H7 (cell line): ENCODE data around the gene CLUH. TPM values are rescaled to one million over a fixed set of nuclear protein-coding genes. Genes with fewer than 3 reads are reported as not detected.
"Not testable (repeated sequence)": the region's sequence is repeated elsewhere in the genome, so short reads cannot be mapped to it uniquely, and the experiment has no call there.

Experiments
- DNase-seq: peaks from one replicate; pipeline ENCODE4 v3.0.0; 2012
- H3K27me3 ChIP-seq: 2 replicates; pipeline ENCODE4 v1.6.0; 2011; ENCODE audit warnings: mild to moderate bottlenecking, low read length; ENCODE audit not compliant: control insufficient read depth, insufficient read depth
- H3K36me3 ChIP-seq: replicated peaks from 2 replicates; pipeline ENCODE4 v1.5.1; 2011; ENCODE audit warnings: low read length; ENCODE audit not compliant: control insufficient read depth, insufficient read depth
- H3K4me3 ChIP-seq: 2 replicates; pipeline ENCODE4 v1.5.1; 2011; ENCODE audit warnings: low read depth, mild to moderate bottlenecking, control low read depth, low read length, moderate library complexity; ENCODE audit not compliant: insufficient read depth
- total RNA-seq: library from RNA; depleted of rRNA; stranded (reverse); fragments of >200 nt; shearing (Covaris generic); gene quantifications from 2 replicates; pipeline ENCODE4 v1.2.3, GENCODE V29; 2014

The CLUH gene
- total RNA-seq, 1 experiment from 2014 or later, result 148 TPM

GRCh38 chr17:2690165-2691068, 21.1 kb downstream of the CLUH start:
- no peaks in the 10 kb centered on the region for H3K36me3 ChIP-seq
- H3K4me3 ChIP-seq, result no peak overlapping the region
- H3K27me3 ChIP-seq, result no peaks in the 10 kb centered on the region
- DNase-seq, result peak; percentile 70

- no peaks in the 10 kb centered on the region for H3K36me3 ChIP-seq
- no peaks in the 10 kb centered on the region for H3K27me3 ChIP-seq
- DNase-seq, result peak; percentile 67
- H3K4me3 ChIP-seq, result no peak overlapping the region
These were observed 22.0 kb downstream of the CLUH start for GRCh38 chr17:2689411-2690164.

GRCh38 chr17:2688351-2689342, 22.9 kb downstream of the CLUH start:
- Histone ChIP-seq H3K27me3 (no peaks in the 10 kb centered on the region), H3K36me3 (no peaks in the 10 kb centered on the region), H3K4me3 (no peak overlapping the region)
- peak; percentile 44 for DNase-seq

- no peaks in the 10 kb centered on the region for H3K36me3 ChIP-seq
- no peak overlapping the region for H3K4me3 ChIP-seq
- no peaks in the 10 kb centered on the region for H3K27me3 ChIP-seq
- DNase-seq, result no peak
These were observed 24.5 kb downstream of the CLUH start for GRCh38 chr17:2687074-2687418.

GRCh38 chr17:2685696-2686095, 25.9 kb downstream of the CLUH start:
- DNase-seq, result peak; percentile 56
- Histone ChIP-seq H3K27me3 (no peaks in the 10 kb centered on the region), H3K36me3 (peaks cover 6% of the 10 kb centered on the region), H3K4me3 (no peak overlapping the region)

GRCh38 chr17:2684549-2684948, 27.0 kb downstream of the CLUH start:
- H3K36me3 ChIP-seq, result peaks cover 7% of the 10 kb centered on the region
- H3K27me3 ChIP-seq, result no peaks in the 10 kb centered on the region
- DNase-seq, result peak; percentile 33
- H3K4me3 ChIP-seq, result no peak overlapping the region

GRCh38 chr17:2683912-2684311, 27.7 kb downstream of the CLUH start:
- DNase-seq, result no peak
- no peaks in the 10 kb centered on the region for H3K27me3 ChIP-seq
- peaks cover 7% of the 10 kb centered on the region for H3K36me3 ChIP-seq
- H3K4me3 ChIP-seq, result no peak overlapping the region

- H3K27me3 ChIP-seq, result no peaks in the 10 kb centered on the region
- no peak overlapping the region for H3K4me3 ChIP-seq
- peaks cover 8% of the 10 kb centered on the region for H3K36me3 ChIP-seq
- DNase-seq, result no peak
These were observed 29.2 kb downstream of the CLUH start for GRCh38 chr17:2682176-2682938.

GRCh38 chr17:2681650-2682049, 29.9 kb downstream of the CLUH start:
- Histone ChIP-seq H3K36me3 (peaks cover 9% of the 10 kb centered on the region), H3K27me3 (no peaks in the 10 kb centered on the region), H3K4me3 (no peak overlapping the region)
- no peak for DNase-seq

- no peak overlapping the region for H3K4me3 ChIP-seq
- DNase-seq, result no peak
- peaks cover 10% of the 10 kb centered on the region for H3K36me3 ChIP-seq
- no peaks in the 10 kb centered on the region for H3K27me3 ChIP-seq
These were observed 30.6 kb downstream of the CLUH start for GRCh38 chr17:2680961-2681360.

- H3K36me3 ChIP-seq, result peaks cover 11% of the 10 kb centered on the region
These were observed 32.3 kb downstream of the CLUH start for GRCh38 chr17:2679247-2679646.

GRCh38 chr17:2672026-2672425, 39.5 kb downstream of the CLUH start:
- no peak overlapping the region for H3K4me3 ChIP-seq
- peaks cover 14% of the 10 kb centered on the region for H3K36me3 ChIP-seq
- H3K27me3 ChIP-seq, result no peaks in the 10 kb centered on the region
- no peak for DNase-seq

More at GRCh38 chr17:2679247-2679646, 32.3 kb downstream of the CLUH start:
- H3K27me3 ChIP-seq, H3K4me3 ChIP-seq, DNase-seq: not testable (repeated sequence)

- DNase-seq, H3K27me3 ChIP-seq, H3K4me3 ChIP-seq, H3K36me3 ChIP-seq: not testable (repeated sequence)
These were observed 51.2 kb downstream of the CLUH start for GRCh38 chr17:2660410-2660809.
